ENCODE results near the gene CFAP74. TPM values are rescaled to one million over a fixed set of nuclear protein-coding genes. Genes with fewer than 3 reads are reported as not detected.

Gene CFAP74
- total RNA-seq, 1 donor = not detected

DNA sequence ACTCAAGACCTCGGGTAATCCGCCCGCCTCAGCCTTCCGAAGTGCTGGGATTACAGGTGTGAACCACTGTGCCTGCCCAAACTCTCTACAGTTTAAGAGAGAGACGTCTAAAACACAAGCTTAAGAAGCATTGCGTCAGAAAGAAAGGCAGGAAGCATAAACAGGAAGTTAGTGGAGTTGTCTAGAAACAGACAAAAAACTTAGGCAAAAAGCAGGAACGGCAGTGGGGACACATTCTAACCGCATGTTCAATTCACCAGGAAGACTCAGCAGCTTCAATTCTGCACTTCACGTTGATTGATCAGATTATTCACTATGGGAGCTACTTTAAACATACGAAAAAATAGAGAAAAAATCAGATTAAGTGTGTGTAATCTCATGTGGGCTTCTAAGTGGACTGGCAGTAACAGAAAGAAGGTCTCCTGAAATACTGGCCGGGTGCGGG is 7.4 kb downstream of the CFAP74 start:
- DNase-seq (ENCODE audit: low read depth) = no peak
- no peak overlapping the region for H3K4me3 ChIP-seq (ENCODE audit: low read depth, low read length)
- TF ChIP-seq, protein P1, sequence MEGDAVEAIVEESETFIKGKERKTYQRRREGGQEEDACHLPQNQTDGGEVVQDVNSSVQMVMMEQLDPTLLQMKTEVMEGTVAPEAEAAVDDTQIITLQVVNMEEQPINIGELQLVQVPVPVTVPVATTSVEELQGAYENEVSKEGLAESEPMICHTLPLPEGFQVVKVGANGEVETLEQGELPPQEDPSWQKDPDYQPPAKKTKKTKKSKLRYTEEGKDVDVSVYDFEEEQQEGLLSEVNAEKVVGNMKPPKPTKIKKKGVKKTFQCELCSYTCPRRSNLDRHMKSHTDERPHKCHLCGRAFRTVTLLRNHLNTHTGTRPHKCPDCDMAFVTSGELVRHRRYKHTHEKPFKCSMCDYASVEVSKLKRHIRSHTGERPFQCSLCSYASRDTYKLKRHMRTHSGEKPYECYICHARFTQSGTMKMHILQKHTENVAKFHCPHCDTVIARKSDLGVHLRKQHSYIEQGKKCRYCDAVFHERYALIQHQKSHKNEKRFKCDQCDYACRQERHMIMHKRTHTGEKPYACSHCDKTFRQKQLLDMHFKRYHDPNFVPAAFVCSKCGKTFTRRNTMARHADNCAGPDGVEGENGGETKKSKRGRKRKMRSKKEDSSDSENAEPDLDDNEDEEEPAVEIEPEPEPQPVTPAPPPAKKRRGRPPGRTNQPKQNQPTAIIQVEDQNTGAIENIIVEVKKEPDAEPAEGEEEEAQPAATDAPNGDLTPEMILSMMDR (IDR thresholded peaks at IDR 0.05; ENCODE audit: insufficient read depth, low read length) = no peak

DNA sequence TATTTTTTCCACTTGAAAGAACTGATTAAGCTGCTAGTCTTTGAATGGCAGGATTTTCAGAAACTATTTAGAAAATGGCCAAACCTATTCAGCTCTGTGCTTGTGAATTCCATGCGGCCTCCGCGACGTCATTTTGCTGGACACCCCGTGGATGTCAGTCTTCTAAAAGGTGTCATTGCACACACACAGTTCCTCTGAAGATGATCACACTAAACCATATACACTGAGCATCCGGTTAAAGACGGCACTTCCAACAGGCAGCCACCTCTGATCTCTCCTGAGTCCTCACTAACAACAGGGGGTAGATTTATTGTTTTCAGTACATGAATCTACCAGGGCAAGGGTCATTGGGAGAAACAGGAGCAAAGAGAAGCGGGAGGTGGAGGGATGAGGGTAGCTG is 9.1 kb downstream of the CFAP74 start:
- H3K4me3 ChIP-seq (ENCODE audit: low read depth, low read length) = no peak overlapping the region
- TF ChIP-seq, protein P1 (IDR thresholded peaks at IDR 0.05; ENCODE audit: insufficient read depth, low read length) = no peak
- no peak for DNase-seq (ENCODE audit: low read depth)

DNA sequence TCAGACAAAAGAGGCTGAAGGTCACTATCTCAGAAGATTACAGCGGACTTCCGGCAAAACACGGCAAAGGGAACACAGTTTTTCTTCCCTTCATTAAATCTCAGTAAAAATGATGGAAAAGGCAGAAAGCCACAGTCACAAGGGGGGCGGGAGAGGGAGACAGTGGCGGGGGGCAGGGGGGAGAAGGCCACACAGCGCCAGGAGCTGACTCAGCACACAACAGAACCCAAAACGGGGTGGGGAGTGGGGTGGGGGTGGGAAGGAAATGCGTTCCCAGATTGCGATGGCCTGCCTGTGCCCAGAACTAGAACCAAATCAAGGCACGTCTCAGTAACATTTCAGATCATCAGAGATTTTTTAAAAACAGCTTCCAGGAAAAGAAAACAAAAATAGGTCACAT is 13.4 kb downstream of the CFAP74 start:
- peak; percentile 22 for DNase-seq (ENCODE audit: low read depth)
- H3K4me3 ChIP-seq (ENCODE audit: low read depth, low read length) = no peak overlapping the region
- TF ChIP-seq, protein P1 (IDR thresholded peaks at IDR 0.05; ENCODE audit: insufficient read depth, low read length) = no peak

DNA sequence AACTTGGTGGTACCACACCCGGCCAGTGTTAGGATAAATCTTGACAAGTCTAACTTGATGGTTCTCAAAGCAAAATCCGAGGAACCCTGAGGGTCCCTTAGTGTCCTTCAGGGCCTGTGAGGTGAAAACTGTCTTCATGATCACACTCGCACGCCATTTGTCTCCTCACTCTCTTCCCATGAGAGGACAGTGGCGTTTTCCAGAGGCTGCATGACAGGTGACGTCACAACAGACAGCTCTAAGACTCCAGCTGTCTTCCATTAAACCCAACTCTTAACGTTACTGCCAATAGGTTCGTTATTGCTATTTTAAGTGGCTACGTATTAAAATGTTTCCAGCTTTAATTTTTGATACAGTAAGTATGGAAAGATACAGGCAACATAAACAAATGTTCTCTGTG is 13.8 kb downstream of the CFAP74 start:
- peak; percentile 41 for DNase-seq (ENCODE audit: low read depth)
- no peak overlapping the region for H3K4me3 ChIP-seq (ENCODE audit: low read depth, low read length)
- TF ChIP-seq, protein P1 (IDR thresholded peaks at IDR 0.05; ENCODE audit: insufficient read depth, low read length) = no peak

DNA sequence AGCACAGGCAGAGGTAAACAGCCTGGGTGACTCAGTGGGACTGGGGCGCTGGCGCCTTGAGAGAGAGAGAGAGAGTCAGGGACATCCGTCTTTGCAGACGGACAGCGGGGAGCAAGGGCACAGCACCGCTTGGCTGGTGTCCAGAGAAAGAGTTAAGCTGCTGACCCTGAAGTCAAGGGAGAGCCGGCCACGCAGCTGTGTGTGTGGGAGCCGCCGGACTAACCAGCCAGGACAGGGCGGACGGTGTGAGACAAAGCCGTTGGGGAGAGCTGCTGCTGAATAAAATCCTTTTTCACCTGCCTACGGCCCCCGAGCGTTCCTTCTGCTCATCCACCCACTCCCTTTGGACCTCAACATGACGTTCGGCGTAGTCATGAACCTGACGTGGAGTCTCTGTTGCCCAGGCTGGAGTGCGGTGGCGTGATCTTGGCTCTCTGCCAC is 14.5 kb downstream of the CFAP74 start:
- TF ChIP-seq, protein P1 (IDR thresholded peaks at IDR 0.05; ENCODE audit: insufficient read depth, low read length) = no peak
- no peak for DNase-seq (ENCODE audit: low read depth)
- H3K4me3 ChIP-seq (ENCODE audit: low read depth, low read length) = no peak overlapping the region

DNA sequence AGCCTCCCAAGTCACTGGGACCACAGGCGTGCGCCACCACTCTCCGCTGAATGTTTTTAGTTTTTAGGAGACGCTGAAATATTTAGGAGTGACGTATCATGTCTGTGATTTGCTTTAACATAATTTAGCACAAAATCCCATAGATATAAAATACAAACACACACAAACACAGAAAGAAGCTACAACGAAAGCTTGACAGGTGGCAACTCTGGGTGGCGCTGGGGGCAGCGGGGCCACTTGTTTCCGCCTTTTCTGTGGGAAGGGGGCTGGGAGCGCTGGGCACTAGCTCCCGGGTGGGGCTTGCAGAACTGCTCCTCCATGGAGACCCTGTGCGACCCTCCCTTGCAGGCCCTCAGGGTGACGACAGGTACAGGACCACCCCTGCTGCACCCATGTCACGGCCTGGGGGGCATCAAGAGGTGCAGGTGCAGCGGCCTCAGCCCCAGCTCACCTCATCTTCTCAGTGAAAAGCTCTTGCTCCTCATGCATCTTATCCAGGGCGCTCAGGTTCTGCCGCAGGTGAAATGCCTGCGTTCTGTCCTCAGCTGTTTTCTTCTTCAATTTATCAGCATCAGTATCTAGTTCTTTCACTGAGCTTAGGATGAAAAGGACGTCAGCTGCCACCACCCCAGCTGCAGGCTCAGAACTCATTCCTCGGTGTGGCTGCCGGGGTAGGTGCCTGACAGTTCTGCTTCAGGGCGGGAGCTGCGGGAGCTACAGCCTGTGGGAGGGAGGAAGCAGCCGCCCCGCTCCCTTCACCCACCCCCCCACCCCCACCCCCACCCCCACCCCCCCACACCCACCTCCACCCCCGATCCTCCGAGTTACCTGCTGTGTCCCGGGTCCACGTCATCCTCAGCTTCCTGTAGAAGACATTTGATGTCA is 15.3 kb downstream of the CFAP74 start:
- no peak for DNase-seq (ENCODE audit: low read depth)
- no peak overlapping the region for H3K4me3 ChIP-seq (ENCODE audit: low read depth, low read length)
- TF ChIP-seq, protein P1 (IDR thresholded peaks at IDR 0.05; ENCODE audit: insufficient read depth, low read length) = no peak
